Measurements from ENCODE around the gene COX6A2.

DNA sequence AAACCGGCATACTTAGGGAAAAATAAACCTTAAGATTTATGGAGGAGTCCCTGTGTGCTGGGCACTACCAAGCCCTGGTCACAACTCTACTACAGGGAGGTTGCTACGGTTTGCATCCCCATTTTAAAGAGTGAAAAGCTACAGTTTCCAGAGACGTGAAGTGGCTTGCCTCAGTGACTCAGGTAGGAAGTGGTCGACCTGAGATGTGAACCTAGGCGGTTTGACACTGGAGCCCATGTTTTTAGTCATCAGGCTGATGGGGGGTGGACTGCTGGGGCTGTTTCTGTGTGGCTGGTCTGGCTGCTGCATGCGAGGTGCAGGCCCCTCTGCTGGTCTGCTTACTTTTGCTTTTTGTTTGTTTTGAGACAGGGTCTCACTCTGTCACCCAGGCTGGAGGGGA lies 6.6 kb downstream of the COX6A2 start:
- TF ChIP-seq, protein P1, sequence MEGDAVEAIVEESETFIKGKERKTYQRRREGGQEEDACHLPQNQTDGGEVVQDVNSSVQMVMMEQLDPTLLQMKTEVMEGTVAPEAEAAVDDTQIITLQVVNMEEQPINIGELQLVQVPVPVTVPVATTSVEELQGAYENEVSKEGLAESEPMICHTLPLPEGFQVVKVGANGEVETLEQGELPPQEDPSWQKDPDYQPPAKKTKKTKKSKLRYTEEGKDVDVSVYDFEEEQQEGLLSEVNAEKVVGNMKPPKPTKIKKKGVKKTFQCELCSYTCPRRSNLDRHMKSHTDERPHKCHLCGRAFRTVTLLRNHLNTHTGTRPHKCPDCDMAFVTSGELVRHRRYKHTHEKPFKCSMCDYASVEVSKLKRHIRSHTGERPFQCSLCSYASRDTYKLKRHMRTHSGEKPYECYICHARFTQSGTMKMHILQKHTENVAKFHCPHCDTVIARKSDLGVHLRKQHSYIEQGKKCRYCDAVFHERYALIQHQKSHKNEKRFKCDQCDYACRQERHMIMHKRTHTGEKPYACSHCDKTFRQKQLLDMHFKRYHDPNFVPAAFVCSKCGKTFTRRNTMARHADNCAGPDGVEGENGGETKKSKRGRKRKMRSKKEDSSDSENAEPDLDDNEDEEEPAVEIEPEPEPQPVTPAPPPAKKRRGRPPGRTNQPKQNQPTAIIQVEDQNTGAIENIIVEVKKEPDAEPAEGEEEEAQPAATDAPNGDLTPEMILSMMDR (IDR thresholded peaks at IDR 0.05): no peak
- no peak for TF ChIP-seq POLR2A (IDR thresholded peaks at IDR 0.05)

Measured in esophagus squamous epithelium (tissue), 4 donors.